Measurements from ENCODE around the gene PRSS36.
A peak's percentile ranks its signal among the peaks of the same experiment; 100 is the strongest.
"Not testable (repeated sequence)": the region's sequence is repeated elsewhere in the genome, so short reads cannot be mapped to it uniquely, and the experiment has no call there.

PRSS36 gene

GRCh38 chr16:31183432-31184428 is 33.9 kb upstream of the PRSS36 start:
- DNase-seq = no peak

GRCh38 chr16:31182391-31182790 is 32.5 kb upstream of the PRSS36 start:
- no peak for DNase-seq

GRCh38 chr16:31181102-31181830 is 31.4 kb upstream of the PRSS36 start:
- DNase-seq = no peak

GRCh38 chr16:31179747-31180459 is 30.0 kb upstream of the PRSS36 start, which contains the start of gene FUS:
FUS (plus strand) TSS chr16:31180139; CDS start chr16:31180215, 76 bp downstream.
- DNase-seq = peak; percentile 84

- no peak for DNase-seq
Observed at GRCh38 chr16:31179219-31179746, 29.4 kb upstream of the PRSS36 start.

- no peak for DNase-seq
Observed at GRCh38 chr16:31177136-31177535, 27.3 kb upstream of the PRSS36 start.

GRCh38 chr16:31170048-31170447 is 20.2 kb upstream of the PRSS36 start:
- DNase-seq = not testable (repeated sequence)

GRCh38 chr16:31168848-31169247 is 19.0 kb upstream of the PRSS36 start:
- DNase-seq = no peak

GRCh38 chr16:31167315-31167714 is 17.4 kb upstream of the PRSS36 start:
- no peak for DNase-seq

GRCh38 chr16:31157136-31157535 is 7.3 kb upstream of the PRSS36 start:
- peak; percentile 14 for DNase-seq

GRCh38 chr16:31150976-31151375 is 1.1 kb upstream of the PRSS36 start:
- DNase-seq = not testable (repeated sequence)

- no peak for DNase-seq
Observed at GRCh38 chr16:31149332-31149731, 534 bp downstream of the PRSS36 start.

GRCh38 chr16:31148896-31149295 is 970 bp downstream of the PRSS36 start:
- DNase-seq = no peak

- no peak for DNase-seq
Observed at GRCh38 chr16:31148281-31148728, 1.6 kb downstream of the PRSS36 start.

- no peak for DNase-seq
Observed at GRCh38 chr16:31147574-31147973, 2.3 kb downstream of the PRSS36 start.

- no peak for DNase-seq
Observed at GRCh38 chr16:31145398-31145990, 4.4 kb downstream of the PRSS36 start.

GRCh38 chr16:31144418-31144817 is 5.4 kb downstream of the PRSS36 start:
- not testable (repeated sequence) for DNase-seq

- no peak for DNase-seq
Observed at GRCh38 chr16:31143694-31144148, 6.1 kb downstream of the PRSS36 start.

- no peak for DNase-seq
Observed at GRCh38 chr16:31143011-31143693, 6.7 kb downstream of the PRSS36 start.

GRCh38 chr16:31142109-31143010 is 7.5 kb downstream of the PRSS36 start:
- peak; percentile 97 for DNase-seq

All from KG1 (cell line).